AML-193 (cell line): ENCODE results near the gene TSPEAR.

Experiments used
- DNase-seq, 2 experiments: peaks; one replicate each; lab custom pipeline; 2025; lab: John Stamatoyannopoulos, UW

Gene TSPEAR

DNA sequence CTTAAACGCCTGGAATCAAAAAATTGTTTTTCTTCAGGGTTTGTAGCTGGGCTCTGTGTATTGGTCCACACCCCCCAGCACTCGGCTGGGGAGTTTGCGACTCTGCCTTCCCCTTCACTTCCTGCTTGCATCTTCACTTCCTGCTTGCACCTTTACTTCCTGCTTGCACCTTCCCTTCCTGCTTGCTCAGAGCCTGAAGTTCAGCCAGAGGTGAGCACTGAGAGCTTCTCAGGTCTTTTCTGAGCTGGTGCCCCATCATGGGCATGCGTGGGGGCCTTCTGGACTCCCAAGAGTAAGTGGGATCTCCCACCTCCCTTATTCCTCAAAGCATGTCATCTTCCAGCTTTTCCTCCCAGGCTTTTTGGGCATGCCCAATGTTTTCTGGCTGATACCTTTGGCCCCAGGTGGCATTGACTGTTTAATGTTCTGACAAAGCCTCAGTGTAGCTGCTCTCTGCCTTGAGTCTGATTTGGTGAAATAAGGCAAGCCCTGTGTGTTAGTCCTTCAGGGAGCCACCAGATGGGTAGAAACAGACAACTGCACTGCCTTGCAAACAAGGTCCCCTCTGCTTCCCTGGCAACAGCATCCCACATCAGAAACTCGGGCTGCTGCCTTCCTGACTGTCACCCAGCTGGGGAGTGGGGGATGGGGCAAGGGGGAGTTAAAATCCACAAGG, 163.6 kb downstream of the TSPEAR start:
- DNase-seq = no peak

DNA sequence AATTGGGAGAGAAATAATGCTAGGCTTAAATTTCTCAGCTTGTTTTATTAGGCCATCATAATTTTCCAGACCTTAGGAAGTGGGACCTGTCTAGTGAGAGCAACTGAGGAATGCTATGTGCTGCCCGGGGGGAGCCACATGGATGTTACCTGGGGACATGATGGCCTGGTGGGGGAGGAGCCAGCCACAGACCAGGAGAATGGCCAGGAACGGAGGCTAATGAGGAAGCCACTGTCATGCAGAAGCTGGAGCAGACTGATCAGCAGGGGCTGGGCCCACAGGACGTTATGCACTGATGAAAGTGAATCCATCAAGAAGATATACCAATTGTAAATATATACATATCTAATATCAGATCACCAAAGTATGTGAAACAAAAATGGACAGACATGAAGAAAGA, 166.8 kb downstream of the TSPEAR start:
- DNase-seq = no peak

DNA sequence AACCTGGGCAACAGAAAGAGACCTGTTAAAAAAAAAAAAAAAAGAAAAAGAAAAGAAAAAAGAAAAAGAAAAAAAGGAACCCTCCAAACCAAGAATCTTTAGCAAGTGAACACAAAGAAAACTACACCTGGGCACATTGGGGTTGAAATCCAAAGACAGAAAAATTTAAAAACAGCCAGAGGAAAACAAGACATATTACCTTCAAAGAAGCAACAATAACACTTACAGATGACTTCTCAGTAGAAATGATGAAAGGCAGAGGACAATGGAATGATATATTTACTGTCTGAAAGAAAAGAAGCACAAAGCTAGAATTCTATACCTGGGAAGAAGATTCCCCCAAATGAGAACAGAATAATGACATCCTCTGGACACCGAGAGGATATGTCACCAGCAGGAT, 168.7 kb downstream of the TSPEAR start:
- DNase-seq = no peak

DNA sequence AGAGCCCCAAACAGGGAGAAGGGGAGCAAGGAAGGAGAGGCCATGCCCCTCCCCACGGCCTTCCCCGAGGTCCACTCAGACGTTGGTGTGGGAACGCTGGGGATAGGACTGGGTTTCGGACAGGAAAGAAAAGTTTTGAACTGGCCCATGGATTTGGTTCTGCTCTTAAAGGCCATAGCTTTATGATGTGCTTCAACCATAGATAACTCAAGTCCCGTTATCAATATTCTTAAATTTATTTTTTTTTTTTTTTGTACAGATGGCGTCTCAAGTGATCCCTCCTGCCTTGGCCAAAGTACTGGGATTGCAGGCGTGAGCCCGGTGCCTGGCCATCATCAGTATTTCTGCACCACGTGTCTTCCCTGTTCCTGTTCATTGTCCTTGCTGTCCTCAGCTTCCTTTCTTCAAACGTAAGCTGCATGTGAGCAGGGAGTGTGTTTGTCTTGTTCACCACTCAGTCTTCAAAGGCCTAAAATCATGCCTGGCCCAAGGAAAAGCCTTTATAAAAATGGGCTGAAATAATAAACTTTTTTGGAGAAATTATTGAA, 170.6 kb downstream of the TSPEAR start:
- no peak for DNase-seq

GRCh38 chr21:44539991-44540666, 171.2 kb downstream of the TSPEAR start, which contains the start of gene KRTAP10-1:
Gene KRTAP10-1 (minus strand): TSS chr21:44540195. CDS start chr21:44540150, 45 bp downstream.
- DNase-seq = no peak

GRCh38 chr21:44539046-44539445, 172.3 kb downstream of the TSPEAR start:
- DNase-seq = no peak

DNA sequence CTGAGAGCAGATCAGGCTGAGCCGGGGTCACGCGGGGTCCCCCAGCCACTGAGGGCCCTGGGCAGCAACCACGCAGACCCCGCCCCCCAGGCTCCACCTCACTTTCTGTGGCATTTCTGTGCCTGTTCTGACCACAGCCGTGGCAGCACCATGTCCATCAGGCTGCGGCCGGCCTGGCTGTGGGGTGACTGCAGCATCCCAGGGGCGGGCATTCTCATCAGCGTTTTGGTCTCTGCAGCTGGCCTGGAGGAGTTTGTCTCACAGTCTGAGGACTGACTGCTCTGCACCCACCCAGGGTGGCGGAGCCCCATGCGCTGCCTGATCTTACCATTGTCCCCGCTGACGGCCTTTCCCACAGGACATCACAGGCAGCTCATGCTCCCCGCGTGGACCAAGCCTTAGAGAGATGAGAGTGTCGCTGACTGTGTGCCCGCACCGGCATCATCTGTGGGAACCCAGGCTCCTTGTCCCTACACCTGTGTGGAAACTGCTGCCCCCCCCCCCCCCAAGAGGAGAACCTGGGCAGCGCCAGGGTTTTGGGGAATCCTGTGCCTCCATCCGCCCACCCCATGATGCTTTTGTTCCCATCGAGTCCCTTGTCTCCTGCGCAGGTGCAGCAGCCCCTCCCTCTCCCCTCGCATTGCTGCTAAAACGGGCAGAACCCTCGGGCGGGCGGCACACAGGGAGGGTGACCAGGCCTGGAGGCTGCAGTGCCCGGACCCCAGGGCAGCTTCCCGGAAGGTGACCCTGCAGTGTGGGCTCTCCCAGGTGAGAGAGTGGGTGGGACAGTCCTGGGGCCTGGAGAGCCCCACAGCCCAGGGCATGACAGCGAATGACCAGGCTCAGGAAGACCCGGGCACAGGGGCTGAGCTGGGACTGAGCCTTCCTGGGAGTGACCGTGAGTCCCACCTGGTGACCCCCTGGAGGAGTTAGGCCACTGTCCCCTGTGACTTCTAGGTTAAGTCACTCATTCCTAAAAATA, 173.2 kb downstream of the TSPEAR start:
- no peak for DNase-seq

DNA sequence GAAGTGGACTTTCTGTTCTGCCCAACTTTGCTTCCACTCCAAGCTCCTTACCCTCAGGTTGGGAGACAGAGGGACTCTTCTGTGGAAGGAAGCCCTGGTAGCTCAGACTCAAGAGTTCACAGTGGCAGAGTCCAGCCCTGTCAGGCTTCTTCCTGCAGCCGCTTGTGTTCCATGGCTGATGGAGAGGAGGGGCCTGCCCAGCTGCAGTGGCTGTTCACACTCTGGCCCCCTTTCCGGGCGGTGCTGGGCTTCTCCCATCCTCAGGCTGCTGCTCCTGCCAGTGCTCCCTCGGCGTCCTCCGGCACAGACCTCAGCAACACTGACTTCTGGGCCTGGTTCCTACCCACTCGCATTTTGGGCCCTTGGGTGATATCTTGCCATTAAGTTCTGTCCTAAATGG, 175.4 kb downstream of the TSPEAR start:
- no peak for DNase-seq

- no peak for DNase-seq
Measured at GRCh38 chr21:44534688-44535087, 176.7 kb downstream of the TSPEAR start.

- no peak for DNase-seq
Measured at GRCh38 chr21:44533891-44534627, 177.3 kb downstream of the TSPEAR start.

DNA sequence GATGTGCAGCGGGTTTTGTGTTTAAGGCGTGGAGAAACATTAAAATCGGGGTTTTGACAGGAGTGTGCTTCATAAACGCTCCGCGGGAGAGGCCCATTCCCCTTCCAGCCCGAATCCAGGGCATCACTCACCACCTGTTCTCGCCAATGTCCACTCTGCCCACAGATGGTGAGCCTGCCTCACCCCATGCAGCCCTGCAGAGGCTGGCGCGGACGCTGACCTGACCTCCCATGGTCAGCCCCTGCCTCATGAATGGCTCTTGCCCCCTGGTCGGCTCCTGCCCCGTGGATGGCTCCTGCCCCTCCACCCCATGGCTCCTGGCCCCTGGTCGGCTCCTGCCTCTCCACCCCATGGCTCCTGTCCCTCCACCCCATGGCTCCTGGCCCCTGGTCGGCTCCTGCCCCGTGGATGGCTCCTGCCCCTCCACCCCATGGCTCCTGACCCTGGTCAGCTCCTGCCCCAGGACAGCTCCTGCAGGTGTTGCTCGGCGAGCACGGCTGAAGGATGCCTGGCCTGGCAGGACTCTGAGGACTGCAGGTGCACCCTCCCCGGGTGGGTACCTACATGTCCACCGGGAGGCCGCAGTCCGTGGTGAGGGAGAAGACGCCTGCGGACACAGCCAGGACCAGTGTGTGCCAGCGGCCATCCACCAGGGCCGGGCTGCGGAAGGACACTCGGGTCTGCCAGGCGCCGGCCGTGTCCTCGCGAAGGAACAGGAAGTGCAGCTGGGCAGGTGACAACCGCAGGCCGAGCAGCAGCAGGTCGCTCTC, 178.1 kb downstream of the TSPEAR start:
- no peak for DNase-seq

DNA sequence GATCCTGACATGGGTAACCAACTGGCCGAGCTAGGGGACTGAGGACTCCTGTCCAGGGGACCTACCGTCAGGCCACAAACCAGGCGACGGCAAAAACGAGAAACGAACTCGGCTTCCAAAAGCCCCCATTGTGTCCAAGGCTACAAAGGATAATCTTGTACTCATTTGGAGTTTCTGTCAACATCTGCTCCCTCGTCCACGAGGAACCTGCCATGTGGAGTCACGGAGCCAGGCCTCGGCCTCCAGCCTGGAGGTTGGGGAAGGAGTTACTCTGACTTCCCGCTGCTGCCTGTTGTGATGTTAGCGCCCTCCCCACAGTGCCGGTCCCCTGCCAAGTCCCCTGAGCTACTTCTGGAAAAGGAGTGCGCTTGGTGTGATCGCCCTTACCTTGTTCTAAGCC, 178.7 kb downstream of the TSPEAR start:
- no peak for DNase-seq

- no peak for DNase-seq
Measured at GRCh38 chr21:44531606-44532564, 179.5 kb downstream of the TSPEAR start.

GRCh38 chr21:44530903-44531605, 180.3 kb downstream of the TSPEAR start:
- no peak for DNase-seq

DNA sequence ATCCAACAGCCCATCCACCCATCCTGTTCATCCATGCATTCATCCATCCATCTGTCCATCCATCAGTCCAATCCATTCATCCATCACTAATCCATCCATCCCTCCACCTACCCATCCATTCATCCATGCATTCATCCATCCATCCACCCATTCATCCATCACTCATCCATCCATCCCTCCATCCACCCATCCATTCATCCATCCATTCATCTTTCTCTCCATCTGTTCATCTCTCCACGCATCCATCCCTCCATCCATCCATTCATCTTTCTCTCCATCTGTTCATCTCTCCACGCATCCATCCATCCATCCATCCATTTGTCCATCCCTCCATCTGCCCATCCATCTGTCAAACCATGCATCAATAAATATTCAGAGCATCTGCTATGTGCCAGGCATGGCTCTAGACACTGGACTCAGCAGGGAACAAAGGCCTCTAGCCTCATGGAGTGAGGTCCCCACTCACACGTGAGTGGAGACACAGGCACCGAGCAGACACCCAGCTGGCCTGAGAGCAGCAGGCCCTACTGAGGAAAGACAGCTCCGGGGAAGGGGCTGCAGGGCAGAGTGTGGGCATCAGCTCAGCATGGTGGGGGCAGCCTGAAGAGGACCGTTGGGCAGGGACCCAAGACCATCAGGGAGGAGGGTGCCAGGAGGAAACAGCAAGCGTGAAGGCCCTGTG, 181.0 kb downstream of the TSPEAR start:
- no peak for DNase-seq

DNA sequence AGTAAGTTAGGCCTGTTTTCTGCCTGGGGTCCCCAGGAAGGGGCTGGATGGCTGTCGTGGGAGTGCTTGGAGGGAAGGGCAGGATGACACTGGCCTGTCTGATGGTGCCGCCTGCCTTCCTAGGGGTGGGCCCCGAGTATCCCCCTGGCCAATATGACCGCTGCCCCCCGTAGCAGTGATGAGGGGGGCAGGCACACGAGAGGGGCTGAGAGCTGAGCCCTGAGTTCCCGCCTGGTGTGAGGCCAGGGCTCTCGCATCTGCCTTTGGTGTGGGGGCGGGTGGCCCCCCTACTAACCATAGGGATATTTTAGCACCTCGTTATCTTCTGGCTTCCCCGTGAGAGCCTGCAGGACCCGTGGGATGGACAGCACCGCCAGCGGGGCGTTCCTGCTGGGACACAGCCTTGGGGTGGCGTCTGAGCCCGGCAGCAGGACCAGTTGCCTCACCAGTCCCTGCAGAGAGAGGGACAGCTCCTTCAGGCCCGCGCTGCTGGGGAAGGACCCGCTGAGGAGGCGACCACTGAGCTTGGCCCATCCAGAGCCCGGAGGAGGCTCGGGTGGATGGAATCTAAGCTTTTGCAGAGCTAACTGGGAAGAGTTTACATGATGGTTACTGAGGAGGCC, 181.8 kb downstream of the TSPEAR start:
- DNase-seq = no peak

DNA sequence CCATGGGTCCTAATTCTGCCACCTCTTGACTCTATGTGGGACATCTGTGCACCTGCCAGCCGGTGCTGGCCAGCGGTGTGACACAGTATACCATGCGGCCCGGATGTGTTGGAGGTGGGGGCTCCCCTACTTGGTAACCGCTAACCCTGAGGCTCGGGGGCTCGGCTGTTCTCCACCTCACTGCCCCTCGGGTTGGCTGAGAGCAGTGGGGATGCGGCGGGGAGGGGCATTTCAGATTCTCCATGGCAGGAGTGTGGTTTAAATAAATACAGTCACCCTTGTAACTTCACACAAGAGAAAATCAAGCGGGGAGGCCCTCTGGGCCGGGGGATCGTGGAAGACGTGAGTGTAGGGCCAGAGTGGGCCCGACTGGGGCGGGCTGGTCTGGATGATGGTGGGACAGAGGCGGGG, 182.4 kb downstream of the TSPEAR start:
- DNase-seq = no peak

DNA sequence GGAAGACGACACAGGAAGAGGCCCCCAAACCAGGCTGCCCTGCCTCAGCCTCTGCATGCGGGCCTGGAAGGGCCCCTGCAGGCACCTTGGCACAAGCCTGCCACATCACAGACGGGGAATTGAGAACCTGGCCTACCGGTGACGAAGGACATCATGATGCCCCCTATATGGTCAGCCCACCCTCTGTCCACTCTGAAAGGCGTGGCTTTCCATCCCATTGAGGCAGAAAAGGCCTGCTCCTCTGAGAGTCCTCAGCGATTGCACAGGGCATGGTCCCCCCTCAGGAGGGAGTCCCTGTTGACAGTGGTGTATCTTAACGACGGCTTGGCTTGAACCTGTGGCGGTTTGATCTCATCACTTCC, 182.8 kb downstream of the TSPEAR start:
- DNase-seq = no peak
